ENCODE data around the gene GPR31.
"Not testable (repeated sequence)": the region's sequence is repeated elsewhere in the genome, so short reads cannot be mapped to it uniquely, and the experiment has no call there.

The GPR31 gene

GRCh38 chr6:167178896-167179655 is 21.3 kb upstream of the GPR31 start:
- H3K36me3 ChIP-seq (ENCODE audit: control insufficient read depth in 2 of 2, insufficient read depth in 1 of 2, low read length in 2 of 2); CTCF ChIA-PET; POLR2A ChIA-PET; H3K4me3 ChIP-seq (ENCODE audit: low read depth, low read length); H3K9me3 ChIP-seq (ENCODE audit: control insufficient read depth, insufficient read depth, low read depth, low read length); H3K4me1 ChIP-seq (ENCODE audit: control insufficient read depth, insufficient read depth, low read length); H3K27ac ChIP-seq (ENCODE audit: extremely low read depth, low read depth, low read length): not testable (repeated sequence)

- CTCF ChIA-PET; H3K27ac ChIP-seq (ENCODE audit: extremely low read depth, low read depth, low read length); H3K9me3 ChIP-seq (ENCODE audit: control insufficient read depth, insufficient read depth, low read depth, low read length); H3K36me3 ChIP-seq (ENCODE audit: control insufficient read depth in 2 of 2, insufficient read depth in 1 of 2, low read length in 2 of 2); H3K4me1 ChIP-seq (ENCODE audit: control insufficient read depth, insufficient read depth, low read length); H3K4me3 ChIP-seq (ENCODE audit: low read depth, low read length); POLR2A ChIA-PET: not testable (repeated sequence)
These were observed 19.5 kb upstream of the GPR31 start for GRCh38 chr6:167177271-167177670.

GRCh38 chr6:167172011-167172410 is 14.2 kb upstream of the GPR31 start:
- H3K36me3 ChIP-seq (ENCODE audit: control insufficient read depth in 2 of 2, insufficient read depth in 1 of 2, low read length in 2 of 2); H3K9me3 ChIP-seq (ENCODE audit: control insufficient read depth, insufficient read depth, low read depth, low read length); POLR2A ChIA-PET; H3K4me3 ChIP-seq (ENCODE audit: low read depth, low read length); H3K4me1 ChIP-seq (ENCODE audit: control insufficient read depth, insufficient read depth, low read length); CTCF ChIA-PET; H3K27ac ChIP-seq (ENCODE audit: extremely low read depth, low read depth, low read length): not testable (repeated sequence)

GRCh38 chr6:167171300-167171699 is 13.5 kb upstream of the GPR31 start:
- H3K4me3 ChIP-seq (ENCODE audit: low read depth, low read length); H3K4me1 ChIP-seq (ENCODE audit: control insufficient read depth, insufficient read depth, low read length); H3K36me3 ChIP-seq (ENCODE audit: control insufficient read depth in 2 of 2, insufficient read depth in 1 of 2, low read length in 2 of 2); H3K27ac ChIP-seq (ENCODE audit: extremely low read depth, low read depth, low read length); CTCF ChIA-PET; H3K9me3 ChIP-seq (ENCODE audit: control insufficient read depth, insufficient read depth, low read depth, low read length); POLR2A ChIA-PET: not testable (repeated sequence)
- TF ChIP-seq ZNF18 (tag by site-specific recombination; IDR thresholded peaks at IDR 0.05): peak; percentile 91

GRCh38 chr6:167169867-167170266 is 12.1 kb upstream of the GPR31 start:
- H3K9me3 ChIP-seq (ENCODE audit: control insufficient read depth, insufficient read depth, low read depth, low read length); CTCF ChIA-PET; H3K27ac ChIP-seq (ENCODE audit: extremely low read depth, low read depth, low read length); H3K36me3 ChIP-seq (ENCODE audit: control insufficient read depth in 2 of 2, insufficient read depth in 1 of 2, low read length in 2 of 2); H3K4me1 ChIP-seq (ENCODE audit: control insufficient read depth, insufficient read depth, low read length); POLR2A ChIA-PET; H3K4me3 ChIP-seq (ENCODE audit: low read depth, low read length): not testable (repeated sequence)

GRCh38 chr6:167168296-167168695 is 10.5 kb upstream of the GPR31 start:
- H3K4me1 ChIP-seq (ENCODE audit: control insufficient read depth, insufficient read depth, low read length); CTCF ChIA-PET: not testable (repeated sequence)

GRCh38 chr6:167167699-167168098 is 9.9 kb upstream of the GPR31 start:
- POLR2A ChIA-PET; H3K9me3 ChIP-seq (ENCODE audit: control insufficient read depth, insufficient read depth, low read depth, low read length); H3K36me3 ChIP-seq (ENCODE audit: control insufficient read depth in 2 of 2, insufficient read depth in 1 of 2, low read length in 2 of 2); H3K4me1 ChIP-seq (ENCODE audit: control insufficient read depth, insufficient read depth, low read length); CTCF ChIA-PET; H3K27ac ChIP-seq (ENCODE audit: extremely low read depth, low read depth, low read length); H3K4me3 ChIP-seq (ENCODE audit: low read depth, low read length): not testable (repeated sequence)

More at GRCh38 chr6:167168296-167168695, 10.5 kb upstream of the GPR31 start:
- H3K36me3 ChIP-seq (ENCODE audit: control insufficient read depth in 2 of 2, insufficient read depth in 1 of 2, low read length in 2 of 2); H3K27ac ChIP-seq (ENCODE audit: extremely low read depth, low read depth, low read length); H3K9me3 ChIP-seq (ENCODE audit: control insufficient read depth, insufficient read depth, low read depth, low read length); POLR2A ChIA-PET; H3K4me3 ChIP-seq (ENCODE audit: low read depth, low read length): not testable (repeated sequence)
